ENCODE data around the gene NPC1.

GRCh38 chr18:23503963-23504344, 82.4 kb downstream of the NPC1 start:
- TF ChIP-seq RELA (CRISPR knock-in tag; IDR thresholded peaks at IDR 0.05; ENCODE audit: borderline replicate concordance), result no peak
- TF ChIP-seq, protein P1, sequence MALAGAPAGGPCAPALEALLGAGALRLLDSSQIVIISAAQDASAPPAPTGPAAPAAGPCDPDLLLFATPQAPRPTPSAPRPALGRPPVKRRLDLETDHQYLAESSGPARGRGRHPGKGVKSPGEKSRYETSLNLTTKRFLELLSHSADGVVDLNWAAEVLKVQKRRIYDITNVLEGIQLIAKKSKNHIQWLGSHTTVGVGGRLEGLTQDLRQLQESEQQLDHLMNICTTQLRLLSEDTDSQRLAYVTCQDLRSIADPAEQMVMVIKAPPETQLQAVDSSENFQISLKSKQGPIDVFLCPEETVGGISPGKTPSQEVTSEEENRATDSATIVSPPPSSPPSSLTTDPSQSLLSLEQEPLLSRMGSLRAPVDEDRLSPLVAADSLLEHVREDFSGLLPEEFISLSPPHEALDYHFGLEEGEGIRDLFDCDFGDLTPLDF (CRISPR knock-in tag; IDR thresholded peaks at IDR 0.05), result no peak
- TF ChIP-seq, protein P2, sequence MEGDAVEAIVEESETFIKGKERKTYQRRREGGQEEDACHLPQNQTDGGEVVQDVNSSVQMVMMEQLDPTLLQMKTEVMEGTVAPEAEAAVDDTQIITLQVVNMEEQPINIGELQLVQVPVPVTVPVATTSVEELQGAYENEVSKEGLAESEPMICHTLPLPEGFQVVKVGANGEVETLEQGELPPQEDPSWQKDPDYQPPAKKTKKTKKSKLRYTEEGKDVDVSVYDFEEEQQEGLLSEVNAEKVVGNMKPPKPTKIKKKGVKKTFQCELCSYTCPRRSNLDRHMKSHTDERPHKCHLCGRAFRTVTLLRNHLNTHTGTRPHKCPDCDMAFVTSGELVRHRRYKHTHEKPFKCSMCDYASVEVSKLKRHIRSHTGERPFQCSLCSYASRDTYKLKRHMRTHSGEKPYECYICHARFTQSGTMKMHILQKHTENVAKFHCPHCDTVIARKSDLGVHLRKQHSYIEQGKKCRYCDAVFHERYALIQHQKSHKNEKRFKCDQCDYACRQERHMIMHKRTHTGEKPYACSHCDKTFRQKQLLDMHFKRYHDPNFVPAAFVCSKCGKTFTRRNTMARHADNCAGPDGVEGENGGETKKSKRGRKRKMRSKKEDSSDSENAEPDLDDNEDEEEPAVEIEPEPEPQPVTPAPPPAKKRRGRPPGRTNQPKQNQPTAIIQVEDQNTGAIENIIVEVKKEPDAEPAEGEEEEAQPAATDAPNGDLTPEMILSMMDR (IDR thresholded peaks at IDR 0.05), result no peak
- TF ChIP-seq ELF4 (CRISPR knock-in tag; IDR thresholded peaks at IDR 0.05; ENCODE audit: low read depth), result no peak
- no peak for TF ChIP-seq FOXP1 (CRISPR knock-in tag; IDR thresholded peaks at IDR 0.05; ENCODE audit: borderline replicate concordance)
- no peak for TF ChIP-seq ZNF263 (CRISPR knock-in tag; IDR thresholded peaks at IDR 0.05; ENCODE audit: low read depth)
- TF ChIP-seq FOXJ3 (CRISPR knock-in tag; IDR thresholded peaks at IDR 0.05; ENCODE audit: borderline replicate concordance), result no peak
- TF ChIP-seq ETV6 (CRISPR knock-in tag; IDR thresholded peaks at IDR 0.05), result no peak
- TF ChIP-seq, protein P3, sequence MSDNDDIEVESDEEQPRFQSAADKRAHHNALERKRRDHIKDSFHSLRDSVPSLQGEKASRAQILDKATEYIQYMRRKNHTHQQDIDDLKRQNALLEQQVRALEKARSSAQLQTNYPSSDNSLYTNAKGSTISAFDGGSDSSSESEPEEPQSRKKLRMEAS (CRISPR knock-in tag; IDR thresholded peaks at IDR 0.05), result no peak
- no peak for TF ChIP-seq ZNF121 (CRISPR knock-in tag; IDR thresholded peaks at IDR 0.05)
- TF ChIP-seq CREB1 (CRISPR knock-in tag; IDR thresholded peaks at IDR 0.05), result no peak
